SU-DHL-6 (cell line): ENCODE data around the gene RNF220.

Source experiments
- H2AFZ ChIP-seq: fragments of 200-600 bp; sonication (generic); 2 replicates; pipeline ENCODE4 v1.6.1; 2014; ENCODE audit warnings: low read depth, mild to moderate bottlenecking, moderate library complexity, mixed read lengths, antibody characterized with exemption, low read length; ENCODE audit not compliant: severe bottlenecking
- H3F3A ChIP-seq: fragments of 200-600 bp; shearing (Covaris generic); 2 replicates; pipeline ENCODE4 v1.6.0; 2016; ENCODE audit warnings: antibody characterized with exemption, mild to moderate bottlenecking; ENCODE audit not compliant: insufficient read depth
- H3K27ac ChIP-seq: fragments of 200-600 bp; sonication (generic); 2 replicates; pipeline ENCODE4 v1.5.1; 2016; ENCODE audit warnings: low read depth, mild to moderate bottlenecking, low read length, moderate library complexity, mixed read lengths
- H3K27me3 ChIP-seq: fragments of 200-600 bp; sonication (generic), shearing (Covaris generic); 2 replicates; pipeline ENCODE4 v1.6.0; 2014; ENCODE audit warnings: mild to moderate bottlenecking, low read length
- H3K36me3 ChIP-seq: fragments of 200-600 bp; sonication (generic); 2 replicates; pipeline ENCODE4 v1.6.1; 2014; ENCODE audit warnings: mild to moderate bottlenecking, low read length, mixed read lengths
- H3K4me2 ChIP-seq: fragments of 300-600, 200-600 bp; shearing (Covaris generic), sonication (generic); 2 replicates; pipeline ENCODE4 v1.6.0; 2014; ENCODE audit warnings: low read length, low read depth, mild to moderate bottlenecking; ENCODE audit not compliant: poor library complexity, severe bottlenecking
- H3K4me3 ChIP-seq: fragments of 200-600 bp; sonication (generic); 2 replicates; pipeline ENCODE4 v1.5.1; 2014; ENCODE audit warnings: antibody characterized with exemption, low read length, mild to moderate bottlenecking, mixed read lengths; ENCODE audit not compliant: insufficient read depth, poor library complexity, severe bottlenecking
- H3K79me2 ChIP-seq: fragments of 200-600 bp; sonication (generic); 2 replicates; pipeline ENCODE4 v1.6.1; 2014; ENCODE audit warnings: mild to moderate bottlenecking, low read length, moderate library complexity; ENCODE audit not compliant: insufficient read depth
- H3K9ac ChIP-seq: fragments of 200-600 bp; sonication (generic); 2 replicates; pipeline ENCODE4 v1.7.0; 2014; ENCODE audit warnings: mild to moderate bottlenecking, low read length
- H3K9me2 ChIP-seq: fragments of 200-600 bp; sonication (generic); replicated peaks from 2 replicates; pipeline ENCODE4 v1.6.1; 2014; ENCODE audit warnings: low read length; ENCODE audit not compliant: insufficient read depth
- H3K9me3 ChIP-seq: fragments of 200-600 bp; sonication (generic); 2 replicates; pipeline ENCODE4 v1.6.1; 2014; ENCODE audit warnings: low read length, mixed read lengths; ENCODE audit not compliant: insufficient read depth
- H4K20me1 ChIP-seq: fragments of 200-600 bp; sonication (generic); 2 replicates; pipeline ENCODE4 v1.6.1; 2014; ENCODE audit warnings: low read depth, mild to moderate bottlenecking, antibody characterized with exemption, low read length, moderate library complexity, mixed read lengths
- EZH2phosphoT487 ChIP-seq: fragments of 200-600 bp; sonication (generic), shearing (Covaris generic); conservative IDR thresholded peaks from 2 replicates; pipeline ENCODE4 v1.6.1; 2018; ENCODE audit warnings: mild to moderate bottlenecking, antibody characterized with exemption, low read length, moderate library complexity, mixed read lengths
- TF ChIP-seq, protein P1 (sequence below): fragments of 200-600 bp; sonication (generic); IDR thresholded peaks from one replicate; pipeline ENCODE4 v1.5.1; 2017; ENCODE audit warnings: antibody characterized with exemption, mild to moderate bottlenecking, low read length, moderate library complexity; ENCODE audit not compliant: insufficient read depth, poor library complexity, severe bottlenecking

The RNF220 gene

DNA sequence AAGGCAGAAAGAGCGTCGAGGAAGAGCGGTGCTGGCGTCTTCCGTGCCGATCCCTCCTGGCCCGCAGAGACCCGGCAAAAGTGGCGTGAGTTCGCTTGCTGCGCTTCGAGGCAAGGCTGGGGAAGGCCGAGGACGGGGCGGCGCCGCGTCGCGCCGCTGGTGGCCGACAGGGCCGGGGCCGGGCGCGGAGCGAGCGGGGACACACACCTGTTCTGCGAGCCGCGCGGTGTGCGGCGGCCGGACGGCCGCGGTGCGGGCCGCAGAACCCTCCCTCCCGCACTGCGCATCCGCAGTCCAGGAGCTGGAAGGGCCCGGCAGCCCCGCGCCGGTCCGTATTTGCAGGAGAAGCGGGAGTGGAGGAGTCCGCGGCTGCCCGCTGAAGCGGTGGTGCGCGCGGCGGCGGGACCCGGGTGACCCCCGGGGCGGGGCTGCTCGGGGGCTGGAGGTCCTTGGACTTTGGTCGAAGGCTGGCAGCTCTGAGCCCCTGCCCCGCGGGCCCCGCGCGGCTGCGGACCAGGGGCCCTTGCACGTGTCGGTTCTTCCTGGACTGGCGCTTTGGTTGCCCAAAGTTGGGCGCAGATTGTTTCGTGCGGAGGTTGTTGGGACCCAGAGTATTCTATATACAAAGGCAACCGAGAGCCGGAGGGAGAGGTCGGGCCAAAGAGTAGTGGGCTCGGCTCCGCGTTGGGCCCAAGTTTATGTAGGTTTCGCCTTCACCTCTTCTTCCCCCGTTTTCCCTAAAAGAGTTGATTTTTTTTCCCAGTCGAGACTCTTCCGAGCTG is 2.6 kb downstream of the RNF220 start:
- Histone ChIP-seq H3K79me2 (no peaks in the 10 kb centered on the region), H2AFZ (no peak overlapping the region), H3K27ac (no peak overlapping the region), H3K27me3 (no peaks in the 10 kb centered on the region), H3K9me2 (no peaks in the 10 kb centered on the region), H3K4me3 (no peak overlapping the region), H3K36me3 (no peaks in the 10 kb centered on the region), H3F3A (no peaks in the 10 kb centered on the region), H3K9me3 (no peaks in the 10 kb centered on the region), H3K9ac (no peak overlapping the region), H3K4me2 (no peak overlapping the region), H4K20me1 (no peaks in the 10 kb centered on the region)
- TF ChIP-seq, protein P1, sequence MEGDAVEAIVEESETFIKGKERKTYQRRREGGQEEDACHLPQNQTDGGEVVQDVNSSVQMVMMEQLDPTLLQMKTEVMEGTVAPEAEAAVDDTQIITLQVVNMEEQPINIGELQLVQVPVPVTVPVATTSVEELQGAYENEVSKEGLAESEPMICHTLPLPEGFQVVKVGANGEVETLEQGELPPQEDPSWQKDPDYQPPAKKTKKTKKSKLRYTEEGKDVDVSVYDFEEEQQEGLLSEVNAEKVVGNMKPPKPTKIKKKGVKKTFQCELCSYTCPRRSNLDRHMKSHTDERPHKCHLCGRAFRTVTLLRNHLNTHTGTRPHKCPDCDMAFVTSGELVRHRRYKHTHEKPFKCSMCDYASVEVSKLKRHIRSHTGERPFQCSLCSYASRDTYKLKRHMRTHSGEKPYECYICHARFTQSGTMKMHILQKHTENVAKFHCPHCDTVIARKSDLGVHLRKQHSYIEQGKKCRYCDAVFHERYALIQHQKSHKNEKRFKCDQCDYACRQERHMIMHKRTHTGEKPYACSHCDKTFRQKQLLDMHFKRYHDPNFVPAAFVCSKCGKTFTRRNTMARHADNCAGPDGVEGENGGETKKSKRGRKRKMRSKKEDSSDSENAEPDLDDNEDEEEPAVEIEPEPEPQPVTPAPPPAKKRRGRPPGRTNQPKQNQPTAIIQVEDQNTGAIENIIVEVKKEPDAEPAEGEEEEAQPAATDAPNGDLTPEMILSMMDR: no peak
- TF ChIP-seq EZH2phosphoT487: no peak

DNA sequence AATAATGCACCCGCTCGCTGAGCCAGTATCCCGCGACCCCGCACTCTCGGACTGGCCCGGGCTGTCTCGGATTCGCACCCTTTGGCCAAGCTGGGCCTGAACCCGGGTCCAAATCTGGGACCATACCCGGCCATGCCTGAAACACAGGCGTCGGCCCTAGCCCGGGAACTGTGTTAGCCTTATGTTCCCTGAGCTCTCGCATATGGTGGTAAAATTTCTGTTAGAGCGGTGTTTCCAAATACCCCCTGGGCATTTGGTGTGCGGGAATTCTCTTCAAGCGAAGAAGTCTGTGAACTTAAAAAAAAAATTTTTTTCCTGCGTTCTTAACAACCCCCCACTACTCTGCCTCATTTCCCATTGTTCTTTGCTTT is 3.1 kb downstream of the RNF220 start:
- no peaks in the 10 kb centered on the region for H3K27me3 ChIP-seq

DNA sequence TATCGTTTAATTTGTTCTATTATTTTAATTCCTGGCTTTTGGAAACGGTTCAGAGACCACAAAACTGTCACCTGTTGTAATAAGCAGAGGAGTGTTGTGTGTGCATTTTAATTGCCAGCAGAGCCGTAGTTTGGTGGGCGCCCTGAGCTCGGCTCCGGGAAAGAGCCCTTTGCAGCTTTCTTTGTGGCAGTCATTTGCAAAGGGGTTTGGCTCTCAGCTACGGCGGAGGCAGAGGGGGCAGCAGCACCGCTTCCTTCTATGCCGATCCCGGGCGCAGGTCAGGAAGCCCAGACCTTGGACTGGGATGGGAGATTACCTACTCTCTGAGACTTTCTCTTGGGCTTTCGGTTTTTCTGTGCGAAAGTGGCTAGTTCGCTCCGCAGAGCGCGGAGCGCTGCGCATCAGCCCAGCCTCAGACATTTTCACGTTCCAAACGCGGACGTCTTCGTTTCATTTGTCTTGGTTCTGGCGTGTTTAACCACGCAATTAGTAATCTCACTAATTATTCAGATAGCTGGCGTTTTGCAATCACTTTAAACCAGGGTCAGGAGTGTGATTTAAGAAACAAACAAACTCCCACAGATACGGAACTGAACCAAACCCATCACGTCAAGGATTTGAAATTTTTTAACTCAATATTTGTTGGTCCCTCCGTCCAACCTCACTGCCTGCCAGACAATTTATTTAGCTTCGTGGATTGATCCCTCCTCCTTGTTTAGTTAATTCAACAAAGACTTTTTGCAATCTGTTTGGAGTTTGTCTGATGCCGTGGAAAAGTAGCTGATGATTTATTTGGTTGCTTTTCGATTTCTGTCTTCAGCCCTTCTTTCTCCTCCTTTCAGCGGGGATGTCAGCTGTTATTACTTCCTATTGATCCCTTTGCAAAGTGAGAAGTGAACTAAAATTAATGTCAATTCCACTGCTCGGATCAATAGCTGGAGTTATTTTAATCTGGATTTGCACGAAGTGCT is 3.9 kb downstream of the RNF220 start:
- Histone ChIP-seq H3K9me2 (no peaks in the 10 kb centered on the region), H3K9ac (no peak overlapping the region), H3K27ac (no peak overlapping the region), H3F3A (no peaks in the 10 kb centered on the region), H2AFZ (no peak overlapping the region), H3K79me2 (no peaks in the 10 kb centered on the region), H3K9me3 (no peaks in the 10 kb centered on the region), H3K36me3 (no peaks in the 10 kb centered on the region), H3K4me2 (no peak overlapping the region), H3K4me3 (no peak overlapping the region), H3K27me3 (no peaks in the 10 kb centered on the region), H4K20me1 (no peaks in the 10 kb centered on the region)
- TF ChIP-seq EZH2phosphoT487: no peak
- TF ChIP-seq, protein P1: no peak

More for the DNA sequence above, 3.1 kb downstream of the RNF220 start:
- Histone ChIP-seq H3K4me2 (no peak overlapping the region), H3K27ac (no peak overlapping the region), H3K9me3 (no peaks in the 10 kb centered on the region), H3F3A (no peaks in the 10 kb centered on the region), H3K9ac (no peak overlapping the region), H3K79me2 (no peaks in the 10 kb centered on the region), H3K36me3 (no peaks in the 10 kb centered on the region), H3K4me3 (no peak overlapping the region), H4K20me1 (no peaks in the 10 kb centered on the region), H3K9me2 (no peaks in the 10 kb centered on the region), H2AFZ (no peak overlapping the region)
- no peak for TF ChIP-seq EZH2phosphoT487
- TF ChIP-seq, protein P1: no peak
